Measurements from ENCODE around the gene CD164.

- TF ChIP-seq CHD2 (IDR thresholded peaks at IDR 0.05; ENCODE audit: low read length, partially characterized antibody) (no peak), SMC3 (IDR thresholded peaks at IDR 0.05; ENCODE audit: low read depth, low read length) (no peak), JUND (IDR thresholded peaks at IDR 0.05) (no peak), TEAD4 (IDR thresholded peaks at IDR 0.05; ENCODE audit: borderline replicate concordance, insufficient read depth) (no peak), POLR2AphosphoS5 (IDR thresholded peaks at IDR 0.05; ENCODE audit: low read depth, low read length) (no peak), MXI1 (IDR thresholded peaks at IDR 0.05; ENCODE audit: low read depth, low read length) (no peak), MEF2A (IDR thresholded peaks at IDR 0.05; ENCODE audit: borderline replicate concordance, low read depth) (no peak)
- TF ChIP-seq, protein P1, sequence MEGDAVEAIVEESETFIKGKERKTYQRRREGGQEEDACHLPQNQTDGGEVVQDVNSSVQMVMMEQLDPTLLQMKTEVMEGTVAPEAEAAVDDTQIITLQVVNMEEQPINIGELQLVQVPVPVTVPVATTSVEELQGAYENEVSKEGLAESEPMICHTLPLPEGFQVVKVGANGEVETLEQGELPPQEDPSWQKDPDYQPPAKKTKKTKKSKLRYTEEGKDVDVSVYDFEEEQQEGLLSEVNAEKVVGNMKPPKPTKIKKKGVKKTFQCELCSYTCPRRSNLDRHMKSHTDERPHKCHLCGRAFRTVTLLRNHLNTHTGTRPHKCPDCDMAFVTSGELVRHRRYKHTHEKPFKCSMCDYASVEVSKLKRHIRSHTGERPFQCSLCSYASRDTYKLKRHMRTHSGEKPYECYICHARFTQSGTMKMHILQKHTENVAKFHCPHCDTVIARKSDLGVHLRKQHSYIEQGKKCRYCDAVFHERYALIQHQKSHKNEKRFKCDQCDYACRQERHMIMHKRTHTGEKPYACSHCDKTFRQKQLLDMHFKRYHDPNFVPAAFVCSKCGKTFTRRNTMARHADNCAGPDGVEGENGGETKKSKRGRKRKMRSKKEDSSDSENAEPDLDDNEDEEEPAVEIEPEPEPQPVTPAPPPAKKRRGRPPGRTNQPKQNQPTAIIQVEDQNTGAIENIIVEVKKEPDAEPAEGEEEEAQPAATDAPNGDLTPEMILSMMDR (IDR thresholded peaks at IDR 0.05) = no peak
Observed at GRCh38 chr6:109370792-109371191, 11.5 kb downstream of the CD164 start.
